Stomach (tissue), 4 donors: ENCODE results near the gene IGF2BP3.

Source experiments
- EP300 ChIP-seq: sonication (generic); formaldehyde crosslinking; IDR thresholded peaks from one replicate; pipeline ENCODE4 v1.6.1; 2017; ENCODE audit warnings: antibody characterized with exemption
- POLR2A ChIP-seq, 4 donors: fragments of 450-650 bp; IDR thresholded peaks; one replicate each; pipeline ENCODE4 v1.6.1; 2016; ENCODE audit warnings: antibody characterized with exemption in 4 of 4, control low read depth in 2 of 4, mild to moderate bottlenecking in 1 of 4, moderate library complexity in 1 of 4
- TF ChIP-seq, protein P1 (sequence below), 7 experiments: fragments of 450-650 bp in 4 of 7; fragments of 200-600 bp in 3 of 7; sonication (generic) in 3 of 7; IDR thresholded peaks; one replicate each; pipeline ENCODE4 v1.5.1; 2016 to 2019; ENCODE audit warnings: antibody characterized with exemption in 7 of 7, control low read depth in 2 of 7, mild to moderate bottlenecking in 1 of 7

DNA sequence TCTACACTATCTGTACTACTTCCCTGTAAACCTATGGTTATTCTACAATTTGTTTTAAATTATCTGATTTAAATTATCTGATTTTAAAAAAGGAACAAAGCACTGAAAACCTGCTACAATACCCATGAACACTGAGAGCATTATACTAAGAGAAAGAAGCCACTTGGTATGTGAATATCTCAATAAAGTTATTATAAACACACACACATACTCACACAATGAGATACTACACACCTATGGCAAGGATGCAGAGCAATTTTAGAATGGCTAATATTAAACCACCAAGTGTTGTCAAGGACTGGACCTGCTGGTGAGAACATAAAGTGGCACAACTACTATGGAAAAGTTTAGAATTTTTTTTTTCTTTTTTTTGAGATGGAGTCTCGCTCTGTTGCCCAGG is 82.7 kb downstream of the IGF2BP3 start:
- TF ChIP-seq, protein P1, sequence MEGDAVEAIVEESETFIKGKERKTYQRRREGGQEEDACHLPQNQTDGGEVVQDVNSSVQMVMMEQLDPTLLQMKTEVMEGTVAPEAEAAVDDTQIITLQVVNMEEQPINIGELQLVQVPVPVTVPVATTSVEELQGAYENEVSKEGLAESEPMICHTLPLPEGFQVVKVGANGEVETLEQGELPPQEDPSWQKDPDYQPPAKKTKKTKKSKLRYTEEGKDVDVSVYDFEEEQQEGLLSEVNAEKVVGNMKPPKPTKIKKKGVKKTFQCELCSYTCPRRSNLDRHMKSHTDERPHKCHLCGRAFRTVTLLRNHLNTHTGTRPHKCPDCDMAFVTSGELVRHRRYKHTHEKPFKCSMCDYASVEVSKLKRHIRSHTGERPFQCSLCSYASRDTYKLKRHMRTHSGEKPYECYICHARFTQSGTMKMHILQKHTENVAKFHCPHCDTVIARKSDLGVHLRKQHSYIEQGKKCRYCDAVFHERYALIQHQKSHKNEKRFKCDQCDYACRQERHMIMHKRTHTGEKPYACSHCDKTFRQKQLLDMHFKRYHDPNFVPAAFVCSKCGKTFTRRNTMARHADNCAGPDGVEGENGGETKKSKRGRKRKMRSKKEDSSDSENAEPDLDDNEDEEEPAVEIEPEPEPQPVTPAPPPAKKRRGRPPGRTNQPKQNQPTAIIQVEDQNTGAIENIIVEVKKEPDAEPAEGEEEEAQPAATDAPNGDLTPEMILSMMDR (IDR thresholded peaks at IDR 0.05), result no peak
- TF ChIP-seq EP300 (no peak), POLR2A (IDR thresholded peaks at IDR 0.05) (no peak)
